Gastroesophageal sphincter (tissue), 3 donors: ENCODE results near the gene EIF5.

Source experiments
- CTCF ChIP-seq, 4 experiments: fragments of 200-600 bp in 2 of 4; fragments of 450-650 bp in 2 of 4; sonication (generic) in 1 of 4; IDR thresholded peaks; one replicate each; pipeline ENCODE4 v1.5.1; 2017 to 2019; ENCODE audit warnings: antibody characterized with exemption in 4 of 4, mild to moderate bottlenecking in 2 of 4, moderate library complexity in 2 of 4
- POLR2A ChIP-seq, 2 donors: fragments of 450-650 bp; IDR thresholded peaks; one replicate each; pipeline ENCODE4 v1.6.1; 2017; ENCODE audit warnings: antibody characterized with exemption in 2 of 2, mild to moderate bottlenecking in 2 of 2, moderate library complexity in 1 of 2
- POLR2AphosphoS5 ChIP-seq: sonication (generic); formaldehyde crosslinking; IDR thresholded peaks from one replicate; pipeline ENCODE4 v1.6.1; 2017; ENCODE audit warnings: antibody characterized with exemption

DNA sequence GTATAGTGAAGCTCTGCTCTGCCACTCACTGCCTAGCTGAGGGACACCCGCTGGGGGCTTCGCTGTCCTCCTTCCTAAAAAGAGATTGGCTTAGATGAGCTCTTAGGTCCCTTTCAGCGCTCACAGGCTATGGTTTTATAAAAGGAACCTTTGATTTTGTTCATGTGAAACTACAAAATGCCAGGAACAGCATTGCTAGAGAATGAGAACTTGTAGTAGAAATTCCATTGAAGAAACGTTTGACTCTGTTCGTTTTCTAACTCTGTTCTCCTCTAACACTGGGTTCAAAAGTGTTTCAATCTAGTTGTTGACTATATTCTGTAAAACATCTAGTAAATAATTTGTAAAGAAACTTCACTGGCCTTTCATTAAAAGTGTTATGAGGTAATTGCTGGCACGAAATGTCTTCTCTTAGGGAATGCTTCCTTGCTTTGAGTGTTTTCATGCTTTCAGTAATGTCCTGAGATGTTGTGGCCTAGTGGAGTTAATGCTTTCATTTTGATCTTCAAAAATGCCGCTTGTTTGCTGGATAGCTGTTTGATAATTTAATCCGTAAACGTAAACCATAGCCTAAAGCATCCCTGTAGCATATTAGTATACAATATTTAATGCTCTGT, 52.8 kb downstream of the EIF5 start:
- TF ChIP-seq CTCF (IDR thresholded peaks at IDR 0.05) = no peak
- TF ChIP-seq POLR2AphosphoS5 = no peak
- TF ChIP-seq POLR2A (IDR thresholded peaks at IDR 0.05) = no peak
